Measurements from ENCODE around the gene DOK1. TPM values are rescaled to one million over a fixed set of nuclear protein-coding genes. Genes with fewer than 3 reads are reported as not detected.
A peak's percentile ranks its signal among the peaks of the same experiment; 100 is the strongest.

Gene DOK1
- total RNA-seq, 4 donors from 2014 or later, result 14.5 to 38.0 (median 26.3) TPM

GRCh38 chr2:74585406-74586185 is 31.1 kb downstream of the DOK1 start:
- Histone ChIP-seq H3K4me3 (no peak overlapping the region), H3K9me3 (no peaks in the 10 kb centered on the region), H3K36me3 (no peaks in the 10 kb centered on the region), H3K27ac (no peak overlapping the region), H3K27me3 (no peaks in the 10 kb centered on the region), H3K4me1 (no peaks in the 10 kb centered on the region)
- DNase-seq, result peak in 1 of 3 donors; percentile 53
- no peak for TF ChIP-seq POLR2A (IDR thresholded peaks at IDR 0.05)
- TF ChIP-seq CTCF (IDR thresholded peaks at IDR 0.05), result no peak

- Histone ChIP-seq H3K36me3 (no peaks in the 10 kb centered on the region), H3K4me1 (no peaks in the 10 kb centered on the region), H3K9me3 (no peaks in the 10 kb centered on the region), H3K27me3 (no peaks in the 10 kb centered on the region), H3K4me3 (no peak overlapping the region), H3K27ac (no peak overlapping the region)
- DNase-seq, result peak in 2 of 3 donors; percentile 54 to 81
- TF ChIP-seq POLR2A (IDR thresholded peaks at IDR 0.05) (no peak), CTCF (IDR thresholded peaks at IDR 0.05) (peak in 5 of 6 experiments; percentile 57 to 74 (median 72))
Observed at GRCh38 chr2:74587664-74588277, 33.3 kb downstream of the DOK1 start.

- no peak for DNase-seq
- Histone ChIP-seq H3K4me3 (no peak overlapping the region), H3K27ac (no peak overlapping the region), H3K4me1 (no peaks in the 10 kb centered on the region), H3K36me3 (no peaks in the 10 kb centered on the region), H3K9me3 (no peaks in the 10 kb centered on the region), H3K27me3 (no peaks in the 10 kb centered on the region)
- TF ChIP-seq POLR2A (IDR thresholded peaks at IDR 0.05), result no peak
Observed at GRCh38 chr2:74588664-74589063, 34.1 kb downstream of the DOK1 start.

GRCh38 chr2:74593826-74594772 is 39.6 kb downstream of the DOK1 start:
- Histone ChIP-seq H3K27me3 (no peaks in the 10 kb centered on the region), H3K4me1 (no peaks in the 10 kb centered on the region), H3K9me3 (no peaks in the 10 kb centered on the region), H3K27ac (no peak overlapping the region), H3K36me3 (no peaks in the 10 kb centered on the region), H3K4me3 (no peak overlapping the region)
- TF ChIP-seq CTCF (IDR thresholded peaks at IDR 0.05) (no peak), POLR2A (IDR thresholded peaks at IDR 0.05) (no peak)
- no peak for DNase-seq

GRCh38 chr2:74596584-74596983 is 42.1 kb downstream of the DOK1 start:
- no peak overlapping the region for H3K27ac ChIP-seq
- DNase-seq, result no peak
- H3K4me3 ChIP-seq, result no peak overlapping the region
- no peaks in the 10 kb centered on the region for H3K4me1 ChIP-seq
- H3K27me3 ChIP-seq, result no peaks in the 10 kb centered on the region
- H3K9me3 ChIP-seq, result no peaks in the 10 kb centered on the region
- no peaks in the 10 kb centered on the region for H3K36me3 ChIP-seq
- no peak for TF ChIP-seq CTCF (IDR thresholded peaks at IDR 0.05)
- no peak for TF ChIP-seq POLR2A (IDR thresholded peaks at IDR 0.05)

Measured in Peyer's patch (tissue), 4 donors.